Measurements from ENCODE around the gene QRICH1. TPM values are rescaled to one million over a fixed set of nuclear protein-coding genes. Genes with fewer than 3 reads are reported as not detected.

QRICH1 gene
- total and polyA plus RNA-seq, 2 of the 13 experiments (the other 11 are each of a cell fraction or from before 2014, with no cell fraction given): 52.6 to 102 TPM

- TF ChIP-seq CEBPZ (IDR thresholded peaks at IDR 0.05; ENCODE audit: low read length) (no peak), ZNF512B (CRISPR knock-in tag; IDR thresholded peaks at IDR 0.05; ENCODE audit: borderline replicate concordance) (peak; percentile 62; the same call in 1 of the 2 replicates), ATF1 (CRISPR knock-in tag; IDR thresholded peaks at IDR 0.05) (peak; percentile 51; the same call in 1 of the 2 replicates), ZNF205 (CRISPR knock-in tag; IDR thresholded peaks at IDR 0.05) (peak; percentile 75; the same call in 1 of the 2 replicates), RFX1 (IDR thresholded peaks at IDR 0.05) (no peak), ZNF740 (CRISPR knock-in tag; IDR thresholded peaks at IDR 0.05) (no peak; the same call in 1 of the 2 replicates), HMGXB4 (CRISPR knock-in tag; IDR thresholded peaks at IDR 0.05; ENCODE audit: borderline replicate concordance in 1 of 2, low read depth in 1 of 2) (peak; percentile 83 to 96; a peak in 3 of 4 replicates), JUN (CRISPR knock-in tag; IDR thresholded peaks at IDR 0.05) (no peak), NONO (IDR thresholded peaks at IDR 0.05) (no peak), NONO (CRISPR knock-in tag; conservative IDR thresholded peaks at IDR 0.05) (peak; percentile 84), SRSF9 (IDR thresholded peaks at IDR 0.05; ENCODE audit: borderline replicate concordance, insufficient read depth, low read depth, low read length, poor library complexity, severe bottlenecking) (no peak), NCOA1 (CRISPR knock-in tag; IDR thresholded peaks at IDR 0.05) (no peak; the same call in 1 of the 2 replicates), AHDC1 (CRISPR knock-in tag; IDR thresholded peaks at IDR 0.05; ENCODE audit: borderline replicate concordance) (no peak)
Measured at GRCh38 chr3:49007068-49007770, 86.7 kb downstream of the QRICH1 start, which contains the start of gene WDR6 (continued).

All from HepG2 (cell line).